Ectodermal cell (in vitro differentiated cells): Measurements from ENCODE around the gene ZMPSTE24.

Experiments
- H3K27ac ChIP-seq: 2 replicates; pipeline ENCODE4 v1.7.0; 2013; ENCODE audit warnings: mild to moderate bottlenecking, low read depth, low read length; ENCODE audit not compliant: insufficient read depth, poor library complexity, severe bottlenecking
- H3K27me3 ChIP-seq: 2 replicates; pipeline ENCODE4 v1.7.0; 2013; ENCODE audit warnings: mild to moderate bottlenecking, low read length; ENCODE audit not compliant: insufficient read depth, control insufficient read depth, poor library complexity, severe bottlenecking
- H3K36me3 ChIP-seq: one replicate; pipeline ENCODE4 v1.7.0; 2013; ENCODE audit warnings: low read length; ENCODE audit not compliant: control insufficient read depth, insufficient read depth
- H3K4me1 ChIP-seq: one replicate; pipeline ENCODE4 v1.7.0; 2013; ENCODE audit warnings: low read length; ENCODE audit not compliant: control insufficient read depth, insufficient read depth
- H3K4me3 ChIP-seq: 2 replicates; pipeline ENCODE4 v1.7.0; 2013; ENCODE audit warnings: low read depth, low read length, control low read depth; ENCODE audit not compliant: insufficient read depth
- H3K9me3 ChIP-seq: 2 replicates; pipeline ENCODE4 v1.7.0; 2013; ENCODE audit warnings: mild to moderate bottlenecking, low read length, moderate library complexity; ENCODE audit not compliant: control insufficient read depth
- WGBS, 2 experiments: methylation state at CpG; one replicate each; pipeline ENCODE4 v1.1.7; 2013; ENCODE audit warnings: missing lambda C conversion rate in 2 of 2; 5-methylcytosine and 5-hydroxymethylcytosine counted together

ZMPSTE24 gene

GRCh38 chr1:40273547-40274166, 15.6 kb downstream of the ZMPSTE24 start:
- H3K4me1 ChIP-seq, result no peaks in the 10 kb centered on the region
- WGBS, 2 experiments, result 92 to 95% methylated on average over 1 to 2 of the region's 4 CpGs
- no peak overlapping the region for H3K27ac ChIP-seq
- no peaks in the 10 kb centered on the region for H3K9me3 ChIP-seq
- H3K36me3 ChIP-seq, result peaks cover 25% of the 10 kb centered on the region
- no peak overlapping the region for H3K4me3 ChIP-seq
- H3K27me3 ChIP-seq, result no peaks in the 10 kb centered on the region

- Histone ChIP-seq H3K4me1 (no peaks in the 10 kb centered on the region), H3K27ac (no peak overlapping the region), H3K27me3 (no peaks in the 10 kb centered on the region), H3K36me3 (peaks cover 24% of the 10 kb centered on the region), H3K4me3 (no peak overlapping the region), H3K9me3 (no peaks in the 10 kb centered on the region)
- 94 to 99% methylated on average over 2 of the region's 2 CpGs for WGBS, 2 experiments
Measured at GRCh38 chr1:40274331-40274730, 16.3 kb downstream of the ZMPSTE24 start.

DNA sequence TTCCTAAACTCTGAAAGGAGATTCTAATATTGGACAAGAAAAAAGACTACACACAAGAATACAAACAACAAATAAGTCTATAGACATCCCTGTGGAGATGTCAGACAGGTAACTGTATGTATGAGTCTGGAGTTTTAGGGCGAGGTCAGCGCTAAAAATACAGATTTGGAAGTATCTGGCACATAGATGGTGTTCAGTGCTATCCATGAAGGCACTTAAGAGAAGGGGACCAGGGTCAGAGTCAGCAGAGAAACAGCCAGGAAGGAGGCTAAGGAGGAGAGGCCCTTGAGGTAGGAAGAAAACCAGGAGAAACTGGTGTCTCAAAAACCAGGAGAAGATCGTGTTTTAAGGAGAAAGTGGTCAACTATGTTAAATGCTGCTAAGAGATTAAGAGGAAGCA, 18.1 kb downstream of the ZMPSTE24 start:
- 91 to 95% methylated on average over 3 of the region's 3 CpGs for WGBS, 2 experiments
- H3K36me3 ChIP-seq, result peaks cover 15% of the 10 kb centered on the region
- H3K9me3 ChIP-seq, result no peaks in the 10 kb centered on the region
- no peak overlapping the region for H3K27ac ChIP-seq
- no peaks in the 10 kb centered on the region for H3K27me3 ChIP-seq
- no peak overlapping the region for H3K4me3 ChIP-seq
- H3K4me1 ChIP-seq, result no peaks in the 10 kb centered on the region

GRCh38 chr1:40281853-40282252, 23.8 kb downstream of the ZMPSTE24 start:
- Histone ChIP-seq H3K27ac (no peak overlapping the region), H3K9me3 (no peaks in the 10 kb centered on the region), H3K4me1 (no peaks in the 10 kb centered on the region), H3K27me3 (no peaks in the 10 kb centered on the region), H3K36me3 (peaks cover 10% of the 10 kb centered on the region), H3K4me3 (no peak overlapping the region)
- WGBS, 2 experiments, result 100% methylated on average over 1 to 2 of the region's 2 CpGs

DNA sequence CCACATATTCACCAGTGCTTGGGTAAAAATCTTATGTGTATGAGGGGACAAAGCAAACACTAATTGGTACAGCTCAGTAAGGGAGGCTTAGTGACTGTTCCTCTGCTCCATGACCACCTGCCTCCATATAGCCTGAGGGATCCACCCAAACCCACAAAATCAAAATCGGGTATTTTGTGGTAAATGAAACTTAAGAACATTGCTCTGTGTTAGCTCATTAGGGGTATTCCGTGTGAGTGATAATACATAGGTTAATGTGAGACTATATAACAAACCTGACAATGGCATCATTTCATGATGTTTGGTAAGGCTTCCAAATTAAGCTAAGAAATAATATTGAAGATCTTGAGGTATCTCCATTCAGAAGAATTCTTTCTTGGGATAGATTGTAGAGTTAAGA, 33.3 kb downstream of the ZMPSTE24 start:
- Histone ChIP-seq H3K36me3 (peaks cover 17% of the 10 kb centered on the region), H3K27ac (no peak overlapping the region), H3K4me1 (no peaks in the 10 kb centered on the region), H3K27me3 (no peaks in the 10 kb centered on the region), H3K9me3 (no peaks in the 10 kb centered on the region), H3K4me3 (no peak overlapping the region)
- WGBS, 2 experiments, result 97 to 100% methylated on average over 2 of the region's 2 CpGs

DNA sequence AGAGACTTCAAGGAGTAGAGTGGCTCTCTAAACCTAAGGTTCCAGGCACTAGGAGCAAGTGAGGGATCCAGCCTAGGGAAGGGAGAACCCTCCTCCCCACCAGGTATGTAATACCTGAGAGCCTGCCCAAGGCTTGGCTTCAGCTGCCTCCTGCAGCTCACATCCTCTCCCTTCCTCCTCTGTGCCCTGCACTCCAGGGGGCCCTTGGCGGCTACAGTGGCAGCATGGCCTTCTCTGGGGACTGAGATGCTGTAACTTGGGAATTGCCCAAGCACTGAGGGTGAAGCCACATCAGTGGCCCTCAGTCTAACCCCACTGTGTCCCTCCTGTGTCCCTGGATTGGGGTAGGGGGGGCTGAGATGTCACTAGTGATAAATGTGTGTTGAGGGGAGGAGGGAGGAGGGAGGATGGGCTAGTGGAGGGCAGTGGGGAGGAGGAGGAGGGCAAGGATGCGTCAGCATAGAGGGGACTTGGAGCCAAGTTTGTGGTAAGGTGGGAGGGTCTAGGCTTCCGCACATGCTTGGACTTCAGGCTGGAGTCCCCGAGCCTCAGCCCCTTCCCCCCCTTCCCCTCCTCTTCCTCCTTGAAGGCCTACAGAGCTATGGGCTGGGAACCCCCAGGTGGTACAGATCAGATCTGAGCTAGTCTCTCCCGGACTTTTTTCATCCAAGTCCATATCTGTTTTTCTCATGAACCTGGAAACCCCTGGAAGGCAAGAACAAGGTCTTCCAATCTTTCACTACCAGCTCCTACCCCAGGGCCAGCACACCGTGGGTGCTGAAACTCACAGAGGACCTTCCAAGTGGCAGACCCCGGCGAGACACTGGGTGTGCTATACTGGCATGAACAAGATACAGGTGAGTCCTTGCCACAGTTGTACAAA, 41.6 kb downstream of the ZMPSTE24 start:
- Histone ChIP-seq H3K9me3 (no peaks in the 10 kb centered on the region), H3K27ac (no peak overlapping the region), H3K27me3 (no peaks in the 10 kb centered on the region), H3K36me3 (no peaks in the 10 kb centered on the region), H3K4me3 (no peak overlapping the region), H3K4me1 (no peaks in the 10 kb centered on the region)
- WGBS, 2 experiments, result 83 to 89% methylated on average over 8 of the region's 8 CpGs

DNA sequence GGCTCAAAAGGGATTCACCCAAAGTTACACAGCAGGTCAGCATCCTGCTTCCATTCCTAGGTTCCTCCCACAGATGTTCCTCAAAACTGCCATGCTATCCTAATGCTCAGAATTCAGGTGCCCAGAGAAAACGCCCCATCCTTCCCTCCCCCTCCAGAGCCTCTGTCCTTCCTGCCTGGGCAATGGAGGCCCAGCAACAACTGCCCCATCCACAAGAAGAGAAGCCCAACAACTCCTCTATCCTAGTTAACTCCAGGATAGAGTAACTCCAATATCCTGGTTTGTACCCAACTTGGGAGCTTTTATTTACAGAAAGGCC, 42.2 kb downstream of the ZMPSTE24 start:
- Histone ChIP-seq H3K4me1 (no peaks in the 10 kb centered on the region), H3K9me3 (no peaks in the 10 kb centered on the region), H3K27ac (no peak overlapping the region), H3K27me3 (no peaks in the 10 kb centered on the region), H3K4me3 (no peak overlapping the region), H3K36me3 (no peaks in the 10 kb centered on the region)
- WGBS, 2 experiments, result 95% methylated on average over 1 of the region's 1 CpG

DNA sequence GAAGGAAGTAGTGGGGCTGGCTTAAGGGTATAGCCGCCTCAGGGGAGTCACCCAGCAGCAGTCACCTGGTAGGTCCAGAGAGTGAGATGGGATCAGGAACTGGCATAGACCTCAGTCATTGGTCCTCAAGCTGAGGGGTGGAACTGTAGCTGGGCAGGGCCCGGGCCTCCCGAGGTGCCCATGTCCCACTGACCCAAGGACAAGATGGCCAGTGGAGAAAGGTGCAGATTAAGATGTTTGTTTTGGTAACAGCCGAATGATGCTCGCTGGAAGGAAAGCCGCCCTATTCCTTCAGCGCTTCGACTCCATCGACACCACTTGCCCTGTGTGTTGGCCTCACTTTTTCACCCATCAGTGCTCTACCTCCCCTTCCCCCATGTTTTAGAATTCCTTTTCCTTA, 42.6 kb downstream of the ZMPSTE24 start:
- WGBS, 2 experiments, result 93 to 97% methylated on average over 9 of the region's 9 CpGs
- Histone ChIP-seq H3K9me3 (no peaks in the 10 kb centered on the region), H3K36me3 (no peaks in the 10 kb centered on the region), H3K27me3 (no peaks in the 10 kb centered on the region), H3K27ac (no peak overlapping the region), H3K4me3 (no peak overlapping the region), H3K4me1 (no peaks in the 10 kb centered on the region)

DNA sequence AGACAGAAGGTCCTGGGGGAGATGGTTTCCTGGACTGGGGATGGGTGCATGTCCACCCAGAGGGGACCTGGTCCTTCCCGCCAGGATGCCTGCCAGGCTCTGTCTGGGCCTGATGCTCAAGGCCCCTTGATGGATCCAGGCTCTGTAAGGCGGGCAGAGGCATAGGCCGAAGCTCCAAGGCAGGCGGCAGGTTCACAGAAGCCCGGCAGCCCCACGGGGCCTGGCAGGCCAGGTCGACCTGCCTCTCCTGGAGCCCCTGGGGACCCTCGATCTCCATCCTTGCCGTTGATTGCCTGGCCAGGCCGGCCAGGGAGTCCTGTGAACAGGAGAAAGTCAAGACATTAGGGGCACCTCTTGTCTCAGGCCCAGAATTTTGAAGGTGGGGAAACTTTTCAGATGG, 43.0 kb downstream of the ZMPSTE24 start:
- no peaks in the 10 kb centered on the region for H3K4me1 ChIP-seq
- no peaks in the 10 kb centered on the region for H3K27me3 ChIP-seq
- no peak overlapping the region for H3K4me3 ChIP-seq
- H3K9me3 ChIP-seq, result no peaks in the 10 kb centered on the region
- no peak overlapping the region for H3K27ac ChIP-seq
- 92 to 95% methylated on average over 10 of the region's 10 CpGs for WGBS, 2 experiments
- H3K36me3 ChIP-seq, result no peaks in the 10 kb centered on the region

DNA sequence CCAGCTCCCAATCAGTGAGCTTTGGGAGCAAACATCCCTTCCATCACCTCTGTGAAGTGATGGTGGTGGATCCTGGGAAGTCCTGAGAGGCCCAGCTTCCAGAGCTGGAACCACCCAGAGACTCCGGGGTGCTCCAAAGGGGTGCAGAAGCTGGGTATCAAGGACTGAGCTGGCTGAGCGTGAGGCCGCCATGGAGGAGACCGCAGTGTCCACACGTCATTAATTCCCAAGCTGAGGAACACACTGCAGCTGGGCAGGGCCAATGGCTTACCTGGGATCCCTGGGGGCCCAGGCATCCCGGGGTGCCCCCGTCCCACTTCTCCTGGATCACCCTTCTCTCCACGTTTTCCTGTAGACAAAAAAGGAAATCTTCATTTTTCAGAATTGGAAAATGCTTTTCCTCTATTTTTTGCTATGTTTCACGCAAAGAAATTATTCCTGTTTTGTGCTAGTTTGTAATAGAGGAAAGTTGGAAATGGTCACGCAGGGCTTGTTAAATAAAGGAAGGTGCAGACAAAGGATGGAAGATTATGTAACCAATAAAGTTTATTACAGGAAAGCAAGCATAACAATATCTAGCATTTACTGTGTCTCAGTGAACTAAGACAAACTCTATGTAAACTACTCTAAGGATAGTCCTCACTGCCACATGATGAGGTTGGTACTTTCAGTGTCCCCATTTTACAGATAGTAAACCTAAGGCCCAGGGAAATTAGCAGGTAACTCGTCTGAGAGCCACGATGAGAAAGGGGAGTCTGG, 43.7 kb downstream of the ZMPSTE24 start:
- WGBS, 2 experiments, result 91 to 94% methylated on average over 12 of the region's 12 CpGs
- no peak overlapping the region for H3K4me3 ChIP-seq
- no peaks in the 10 kb centered on the region for H3K4me1 ChIP-seq
- H3K27ac ChIP-seq, result no peak overlapping the region
- H3K36me3 ChIP-seq, result no peaks in the 10 kb centered on the region
- H3K27me3 ChIP-seq, result no peaks in the 10 kb centered on the region
- H3K9me3 ChIP-seq, result no peaks in the 10 kb centered on the region
